ENCODE measurements around the gene GLUD1.
A peak's percentile ranks its signal among the peaks of the same experiment; 100 is the strongest.
"Not testable (repeated sequence)": the region's sequence is repeated elsewhere in the genome, so short reads cannot be mapped to it uniquely, and the experiment has no call there.

The GLUD1 gene

GRCh38 chr10:87089746-87090145 lies 4.9 kb downstream of the GLUD1 start:
- no peak for DNase-seq

- DNase-seq, result no peak
Observed at GRCh38 chr10:87085537-87085936, 9.1 kb downstream of the GLUD1 start.

- DNase-seq, result not testable (repeated sequence)
Observed at GRCh38 chr10:87084291-87084782, 10.3 kb downstream of the GLUD1 start.

- DNase-seq, result peak; percentile 21
Observed at GRCh38 chr10:87083576-87084290, 10.9 kb downstream of the GLUD1 start.

- DNase-seq, result not testable (repeated sequence)
Observed at GRCh38 chr10:87082219-87082618, 12.4 kb downstream of the GLUD1 start.

GRCh38 chr10:87081574-87081973 lies 13.1 kb downstream of the GLUD1 start:
- DNase-seq, result not testable (repeated sequence)

- not testable (repeated sequence) for DNase-seq
Observed at GRCh38 chr10:87080621-87081020, 14.0 kb downstream of the GLUD1 start.

- no peak for DNase-seq
Observed at GRCh38 chr10:87079106-87079836, 15.4 kb downstream of the GLUD1 start.

GRCh38 chr10:87076421-87076820 lies 18.2 kb downstream of the GLUD1 start:
- not testable (repeated sequence) for DNase-seq

GRCh38 chr10:87072449-87072848 lies 22.2 kb downstream of the GLUD1 start:
- no peak for DNase-seq

- DNase-seq, result no peak
Observed at GRCh38 chr10:87068281-87068680, 26.4 kb downstream of the GLUD1 start.

GRCh38 chr10:87066865-87067264 lies 27.8 kb downstream of the GLUD1 start:
- DNase-seq, result no peak

GRCh38 chr10:87066178-87066577 lies 28.5 kb downstream of the GLUD1 start:
- no peak for DNase-seq

GRCh38 chr10:87064651-87065050 lies 30.0 kb downstream of the GLUD1 start:
- no peak for DNase-seq

- no peak for DNase-seq
Observed at GRCh38 chr10:87060280-87060928, 34.2 kb downstream of the GLUD1 start.

GRCh38 chr10:87059401-87059800 lies 35.2 kb downstream of the GLUD1 start:
- DNase-seq, result no peak

- no peak for DNase-seq
Observed at GRCh38 chr10:87058171-87058570, 36.5 kb downstream of the GLUD1 start.

- no peak for DNase-seq
Observed at GRCh38 chr10:87054373-87055295, 40.0 kb downstream of the GLUD1 start.

GRCh38 chr10:87053577-87054181 lies 41.0 kb downstream of the GLUD1 start:
- no peak for DNase-seq

GRCh38 chr10:87053111-87053510 lies 41.5 kb downstream of the GLUD1 start:
- DNase-seq, result no peak

- no peak for DNase-seq
Observed at GRCh38 chr10:87045434-87045938, 49.2 kb downstream of the GLUD1 start.

- DNase-seq, result not testable (repeated sequence)
Observed at GRCh38 chr10:87043579-87043978, 51.1 kb downstream of the GLUD1 start.
